ENCODE measurements around the gene MDM1.

DNA sequence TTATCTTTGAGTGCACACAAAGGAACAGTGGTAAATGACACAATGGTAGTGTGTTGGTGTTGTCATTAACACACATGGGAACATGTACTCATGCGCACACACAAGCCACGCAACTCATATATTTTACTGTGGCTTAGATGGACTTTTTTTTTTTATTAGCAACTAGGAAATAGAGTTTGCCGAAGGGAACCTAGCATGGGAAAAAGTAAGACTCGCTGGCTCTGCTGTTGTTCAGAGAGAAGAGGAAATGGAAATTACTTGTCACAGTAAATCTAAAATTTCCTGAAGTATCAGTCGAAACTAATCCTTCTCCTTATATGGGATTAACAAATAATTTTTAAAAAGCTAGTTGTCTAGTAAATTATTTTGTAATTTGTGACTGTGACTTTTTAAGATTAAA, 45.1 kb downstream of the MDM1 start:
- TF ChIP-seq, protein P1, sequence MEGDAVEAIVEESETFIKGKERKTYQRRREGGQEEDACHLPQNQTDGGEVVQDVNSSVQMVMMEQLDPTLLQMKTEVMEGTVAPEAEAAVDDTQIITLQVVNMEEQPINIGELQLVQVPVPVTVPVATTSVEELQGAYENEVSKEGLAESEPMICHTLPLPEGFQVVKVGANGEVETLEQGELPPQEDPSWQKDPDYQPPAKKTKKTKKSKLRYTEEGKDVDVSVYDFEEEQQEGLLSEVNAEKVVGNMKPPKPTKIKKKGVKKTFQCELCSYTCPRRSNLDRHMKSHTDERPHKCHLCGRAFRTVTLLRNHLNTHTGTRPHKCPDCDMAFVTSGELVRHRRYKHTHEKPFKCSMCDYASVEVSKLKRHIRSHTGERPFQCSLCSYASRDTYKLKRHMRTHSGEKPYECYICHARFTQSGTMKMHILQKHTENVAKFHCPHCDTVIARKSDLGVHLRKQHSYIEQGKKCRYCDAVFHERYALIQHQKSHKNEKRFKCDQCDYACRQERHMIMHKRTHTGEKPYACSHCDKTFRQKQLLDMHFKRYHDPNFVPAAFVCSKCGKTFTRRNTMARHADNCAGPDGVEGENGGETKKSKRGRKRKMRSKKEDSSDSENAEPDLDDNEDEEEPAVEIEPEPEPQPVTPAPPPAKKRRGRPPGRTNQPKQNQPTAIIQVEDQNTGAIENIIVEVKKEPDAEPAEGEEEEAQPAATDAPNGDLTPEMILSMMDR (conservative IDR thresholded peaks at IDR 0.05; ENCODE audit: low read length) = no peak
- TF ChIP-seq EZH2phosphoT487 (IDR thresholded peaks at IDR 0.05; ENCODE audit: borderline replicate concordance, low read depth, low read length) = no peak
